Osteoblast (primary cell): Measurements from ENCODE around the gene TMEM176A. TPM values are rescaled to one million over a fixed set of nuclear protein-coding genes. Genes with fewer than 3 reads are reported as not detected.

Experiments
- DNase-seq: peaks from one replicate; pipeline ENCODE4 v3.0.0; 2011; ENCODE audit warnings: low spot score, mixed read lengths; ENCODE audit not compliant: insufficient read length; ENCODE audit errors: missing footprints
- H2AFZ ChIP-seq: 2 replicates; pipeline ENCODE4 v1.6.0; 2011; ENCODE audit warnings: mild to moderate bottlenecking, low read length
- H3K27ac ChIP-seq: 2 replicates; pipeline ENCODE4 v1.5.1; 2011; ENCODE audit warnings: mild to moderate bottlenecking, low read depth, low read length, moderate library complexity
- H3K27me3 ChIP-seq: 2 replicates; pipeline ENCODE4 v1.6.0; 2012; ENCODE audit warnings: mild to moderate bottlenecking, control low read depth, inconsistent platforms, low read length, moderate library complexity; ENCODE audit not compliant: insufficient read depth
- H3K36me3 ChIP-seq: 2 replicates; pipeline ENCODE4 v1.5.1; 2011; ENCODE audit warnings: mild to moderate bottlenecking, low read length, control low read depth, moderate library complexity; ENCODE audit not compliant: insufficient read depth
- H3K4me1 ChIP-seq: 2 replicates; pipeline ENCODE4 v1.5.1; 2011; ENCODE audit warnings: mild to moderate bottlenecking, low read length, control low read depth, moderate library complexity; ENCODE audit not compliant: insufficient read depth
- H3K4me2 ChIP-seq: 2 replicates; pipeline ENCODE4 v1.6.0; 2011; ENCODE audit warnings: mild to moderate bottlenecking, low read length; ENCODE audit not compliant: insufficient read depth
- H3K4me3 ChIP-seq: fragments of 200-600 bp; sonication (generic); 3 replicates; pipeline ENCODE4 v1.5.1; 2012; ENCODE audit warnings: mild to moderate bottlenecking, low read length, inconsistent platforms; ENCODE audit not compliant: insufficient read depth
- H3K79me2 ChIP-seq: 2 replicates; pipeline ENCODE4 v1.6.0; 2012; ENCODE audit warnings: mild to moderate bottlenecking, low read length, control low read depth, inconsistent platforms; ENCODE audit not compliant: insufficient read depth
- H3K9me3 ChIP-seq: 2 replicates; pipeline ENCODE4 v1.5.1; 2011; ENCODE audit warnings: low read depth, low read length, control low read depth
- H4K20me1 ChIP-seq: 2 replicates; pipeline ENCODE4 v1.6.0; 2012; ENCODE audit warnings: mild to moderate bottlenecking, low read length, control low read depth; ENCODE audit not compliant: insufficient read depth
- total RNA-seq: library from RNA; depleted of rRNA; stranded (reverse); fragments of >200 nt; gene quantifications from 2 replicates; pipeline ENCODE4 v1.2.3, GENCODE V29; 2012
- TF ChIP-seq, protein P1 (sequence below): IDR thresholded peaks from 2 replicates; pipeline ENCODE4 v1.5.1; 2011; ENCODE audit warnings: mild to moderate bottlenecking, low read depth, low read length, moderate library complexity; ENCODE audit errors: extremely low read depth

Gene TMEM176A
- total RNA-seq, 1 donor = not detected

- H3K4me2 ChIP-seq = no peak overlapping the region
- H3K4me1 ChIP-seq = no peaks in the 10 kb centered on the region
- H3K9me3 ChIP-seq = no peaks in the 10 kb centered on the region
- no peaks in the 10 kb centered on the region for H3K36me3 ChIP-seq
- no peak overlapping the region for H3K4me3 ChIP-seq
- no peaks in the 10 kb centered on the region for H3K79me2 ChIP-seq
- no peaks in the 10 kb centered on the region for H3K27me3 ChIP-seq
- no peak for DNase-seq
- no peak overlapping the region for H2AFZ ChIP-seq
- H4K20me1 ChIP-seq = no peaks in the 10 kb centered on the region
- TF ChIP-seq, protein P1, sequence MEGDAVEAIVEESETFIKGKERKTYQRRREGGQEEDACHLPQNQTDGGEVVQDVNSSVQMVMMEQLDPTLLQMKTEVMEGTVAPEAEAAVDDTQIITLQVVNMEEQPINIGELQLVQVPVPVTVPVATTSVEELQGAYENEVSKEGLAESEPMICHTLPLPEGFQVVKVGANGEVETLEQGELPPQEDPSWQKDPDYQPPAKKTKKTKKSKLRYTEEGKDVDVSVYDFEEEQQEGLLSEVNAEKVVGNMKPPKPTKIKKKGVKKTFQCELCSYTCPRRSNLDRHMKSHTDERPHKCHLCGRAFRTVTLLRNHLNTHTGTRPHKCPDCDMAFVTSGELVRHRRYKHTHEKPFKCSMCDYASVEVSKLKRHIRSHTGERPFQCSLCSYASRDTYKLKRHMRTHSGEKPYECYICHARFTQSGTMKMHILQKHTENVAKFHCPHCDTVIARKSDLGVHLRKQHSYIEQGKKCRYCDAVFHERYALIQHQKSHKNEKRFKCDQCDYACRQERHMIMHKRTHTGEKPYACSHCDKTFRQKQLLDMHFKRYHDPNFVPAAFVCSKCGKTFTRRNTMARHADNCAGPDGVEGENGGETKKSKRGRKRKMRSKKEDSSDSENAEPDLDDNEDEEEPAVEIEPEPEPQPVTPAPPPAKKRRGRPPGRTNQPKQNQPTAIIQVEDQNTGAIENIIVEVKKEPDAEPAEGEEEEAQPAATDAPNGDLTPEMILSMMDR = no peak
- H3K27ac ChIP-seq = no peak overlapping the region
These were observed 22.5 kb downstream of the TMEM176A start for GRCh38 chr7:150823043-150823442.

GRCh38 chr7:150823484-150824126, 23.0 kb downstream of the TMEM176A start:
- no peaks in the 10 kb centered on the region for H3K36me3 ChIP-seq
- H3K4me2 ChIP-seq = no peak overlapping the region
- H3K27ac ChIP-seq = no peak overlapping the region
- no peak overlapping the region for H2AFZ ChIP-seq
- peak; percentile 49 for DNase-seq
- H3K27me3 ChIP-seq = no peaks in the 10 kb centered on the region
- H3K4me3 ChIP-seq = no peak overlapping the region
- H3K79me2 ChIP-seq = no peaks in the 10 kb centered on the region
- no peaks in the 10 kb centered on the region for H3K9me3 ChIP-seq
- no peaks in the 10 kb centered on the region for H4K20me1 ChIP-seq
- TF ChIP-seq, protein P1 = no peak
- H3K4me1 ChIP-seq = no peaks in the 10 kb centered on the region

DNA sequence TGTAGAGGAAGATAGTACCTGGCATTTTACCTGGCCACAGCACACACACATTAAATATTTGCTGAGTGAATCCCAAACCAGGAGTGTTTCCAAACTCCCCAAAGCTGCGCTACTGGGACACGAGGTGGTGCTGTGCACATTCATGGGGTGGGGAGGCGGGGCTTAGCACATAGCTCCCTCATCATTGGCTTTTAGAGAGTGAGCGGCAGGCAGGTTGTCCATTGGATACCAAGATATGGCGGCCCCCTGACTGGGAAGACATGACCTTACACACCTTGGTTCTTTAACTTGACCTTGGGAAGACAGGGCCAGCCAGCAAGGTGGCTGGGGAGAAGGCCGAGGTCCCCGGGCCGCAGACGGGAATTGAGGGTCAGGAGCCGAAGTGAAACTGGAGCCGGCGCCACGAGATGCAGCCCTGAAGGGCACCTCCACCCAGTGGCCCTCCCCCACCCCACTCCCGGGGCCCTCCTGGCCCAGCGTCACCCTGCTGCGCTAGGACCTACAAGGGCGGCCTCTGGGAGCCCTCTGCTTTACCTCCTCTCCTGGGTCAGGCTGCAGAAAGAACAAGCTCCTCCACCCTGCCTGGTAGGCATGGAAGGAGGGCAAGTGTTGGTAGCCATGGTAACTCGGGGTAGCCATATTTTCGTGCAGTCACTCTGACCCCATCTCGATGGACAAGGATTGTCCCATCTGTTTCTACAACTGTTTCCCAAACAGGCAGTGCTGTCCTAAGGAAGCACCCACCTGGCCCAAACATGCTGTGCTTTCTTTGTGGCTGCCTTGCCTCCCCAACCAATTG, 24.0 kb downstream of the TMEM176A start:
- H3K4me1 ChIP-seq = no peaks in the 10 kb centered on the region
- H3K36me3 ChIP-seq = no peaks in the 10 kb centered on the region
- H3K27ac ChIP-seq = no peak overlapping the region
- H3K4me2 ChIP-seq = no peak overlapping the region
- no peak overlapping the region for H2AFZ ChIP-seq
- H3K9me3 ChIP-seq = no peaks in the 10 kb centered on the region
- no peaks in the 10 kb centered on the region for H3K79me2 ChIP-seq
- H3K27me3 ChIP-seq = no peaks in the 10 kb centered on the region
- peak; percentile 30 for DNase-seq
- TF ChIP-seq, protein P1 = no peak
- H3K4me3 ChIP-seq = no peak overlapping the region
- H4K20me1 ChIP-seq = no peaks in the 10 kb centered on the region
